Limb (tissue), 2 donors: ENCODE results near the gene CST9.

Experiments
- DNase-seq, 2 donors: peaks; one replicate each; pipeline ENCODE4 v3.0.0-alpha.2; 2016; ENCODE audit errors: extremely low spot score in 2 of 2

CST9 gene, protein sequence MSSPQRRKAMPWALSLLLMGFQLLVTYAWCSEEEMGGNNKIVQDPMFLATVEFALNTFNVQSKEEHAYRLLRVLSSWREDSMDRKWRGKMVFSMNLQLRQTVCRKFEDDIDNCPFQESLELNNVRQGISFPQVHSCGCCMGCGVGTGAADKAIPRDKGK

DNA sequence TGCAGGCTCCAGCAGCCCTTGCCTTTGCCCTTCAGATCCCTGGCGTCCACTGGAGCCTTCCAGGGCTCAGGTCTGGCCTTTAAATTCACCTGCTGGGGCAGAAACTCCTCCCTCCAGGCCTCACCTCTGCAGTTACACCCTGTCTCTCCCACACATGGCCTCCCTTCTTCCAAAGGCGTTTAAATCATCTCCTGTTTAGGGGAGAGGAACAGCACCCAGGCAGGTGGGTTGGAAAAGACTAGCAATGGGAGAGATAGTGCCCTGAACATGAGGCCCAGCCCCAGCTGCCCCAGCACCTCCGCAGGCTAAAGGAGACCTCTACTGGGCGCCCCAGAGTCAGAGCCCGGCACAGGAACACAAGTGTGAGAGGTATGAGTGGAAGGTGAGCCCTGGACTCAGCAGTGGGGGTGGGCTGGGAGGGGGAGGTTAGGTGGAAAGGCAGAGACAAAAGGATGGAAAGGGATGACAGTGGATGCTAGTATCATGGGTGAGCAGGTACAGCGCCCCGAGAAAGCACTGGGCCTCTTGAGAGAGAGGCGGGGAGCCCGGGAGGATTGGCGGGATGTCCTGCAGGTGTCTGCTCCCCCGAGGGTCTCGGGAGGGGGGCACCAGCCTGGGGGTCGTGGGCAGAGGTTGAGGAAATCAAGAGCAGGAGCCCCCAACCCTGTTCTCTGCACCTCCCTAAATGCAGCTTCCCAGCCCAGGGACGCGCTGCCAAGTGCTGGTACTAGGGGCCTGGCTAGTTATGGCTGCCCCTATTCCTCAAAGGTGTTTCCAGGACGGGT lies at the start of gene CST9:
Gene CST9 (minus strand): TSS at position 51 of the 785 bp plus-strand sequence. CDS start 53 bp downstream, outside the sequence.
- DNase-seq = no peak

DNA sequence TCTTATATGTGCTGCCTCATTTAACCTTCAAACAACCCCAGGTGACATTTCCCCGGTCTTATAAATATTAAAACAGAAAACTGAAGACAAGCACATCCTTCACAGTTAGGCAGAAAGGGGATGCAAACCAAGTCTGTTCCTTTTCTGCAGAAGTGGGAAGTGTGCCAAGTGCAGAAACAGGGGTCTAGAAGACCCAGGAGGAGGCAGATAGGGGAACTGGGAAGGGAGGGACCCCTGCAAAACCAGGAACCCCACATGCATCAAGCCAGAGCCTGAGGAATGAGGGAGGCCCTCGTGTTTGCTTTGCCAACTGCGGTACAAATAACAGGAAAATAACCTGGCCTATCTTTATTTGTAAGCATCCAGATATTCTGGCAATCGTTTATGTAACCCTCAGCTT lies 49.0 kb upstream of the CST9 start:
- no peak for DNase-seq

DNA sequence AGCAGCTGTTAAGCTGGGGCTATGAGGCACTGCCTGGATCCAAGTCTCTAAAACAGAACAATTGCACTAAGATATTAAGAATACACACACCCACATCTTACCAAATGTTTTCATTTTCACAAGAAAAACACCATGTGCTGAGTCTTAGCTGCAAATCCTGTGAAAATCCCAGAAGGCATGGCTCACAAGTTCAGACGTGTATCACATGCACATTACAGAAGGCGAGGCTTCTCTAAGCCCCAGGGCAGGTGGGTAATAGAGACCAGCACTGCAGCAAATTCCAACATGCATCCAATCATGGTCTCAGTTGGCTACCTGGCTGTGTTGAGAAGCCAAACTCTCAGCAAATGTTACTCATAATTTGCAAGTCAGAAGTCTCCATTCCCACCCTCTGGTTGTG lies 48.3 kb upstream of the CST9 start:
- no peak for DNase-seq

DNA sequence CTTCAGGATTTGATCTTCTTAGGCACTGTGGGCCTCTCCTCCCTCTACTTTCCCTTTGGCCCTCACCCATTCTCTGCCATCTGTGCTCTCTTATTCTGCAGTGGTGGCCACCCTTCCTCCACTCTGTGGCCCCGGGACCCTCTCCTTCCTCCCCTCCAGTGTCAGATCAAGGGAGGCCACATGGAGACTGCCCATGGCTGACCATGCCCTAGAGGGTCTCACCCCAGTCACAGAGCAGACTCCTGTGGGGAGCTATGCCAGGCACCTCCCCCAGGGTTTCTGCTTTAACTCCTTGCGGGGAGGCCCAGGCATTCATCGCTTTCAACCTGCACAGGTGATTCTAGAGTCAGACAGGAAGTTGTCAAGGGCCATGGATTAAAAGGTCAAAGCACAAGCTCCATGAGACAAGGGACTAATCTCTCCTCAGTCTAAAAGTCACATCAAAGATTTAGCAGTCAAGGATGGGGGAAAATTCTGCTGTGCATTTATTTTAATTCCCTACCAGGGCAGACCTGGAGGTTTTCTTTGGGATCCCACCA lies 47.8 kb upstream of the CST9 start:
- DNase-seq = no peak

DNA sequence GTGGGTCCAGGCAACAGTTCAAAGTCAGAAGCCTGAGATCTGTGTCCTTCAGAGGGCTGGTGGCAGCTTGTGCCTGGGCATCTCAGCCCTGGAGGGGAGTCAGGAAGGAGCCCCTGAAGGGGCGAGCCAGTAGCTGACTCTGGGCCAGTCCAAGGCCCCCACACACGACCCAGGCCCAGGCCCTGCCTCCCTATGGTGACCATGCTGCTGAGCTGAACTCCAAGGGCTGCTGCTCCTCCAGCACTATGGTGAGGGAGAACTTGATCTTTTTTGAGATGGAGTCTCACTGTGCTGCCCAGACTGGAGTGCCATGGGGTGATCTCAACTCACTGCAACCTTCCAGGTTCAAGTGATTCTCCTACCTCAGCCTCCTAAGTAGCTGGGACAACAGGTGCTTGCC lies 47.2 kb upstream of the CST9 start:
- no peak for DNase-seq

DNA sequence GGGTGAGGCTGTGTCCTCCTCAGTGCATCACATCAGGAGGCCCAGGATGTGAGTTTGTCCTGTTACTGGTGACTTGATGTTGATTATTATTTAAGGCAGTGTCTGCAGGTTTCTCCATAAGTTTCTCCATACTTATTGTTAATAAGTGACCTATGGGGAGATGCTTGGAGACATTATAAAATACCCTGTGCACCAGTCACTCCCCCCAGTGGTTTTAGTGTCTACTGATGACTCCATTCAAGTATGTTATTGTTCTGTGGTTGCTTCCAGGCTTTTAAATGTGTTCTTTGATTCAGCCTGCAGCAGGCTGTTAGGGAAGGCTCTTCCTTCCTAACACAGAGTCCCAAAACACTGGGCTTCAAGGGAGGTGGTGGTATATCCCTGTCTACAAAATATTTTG lies 46.7 kb upstream of the CST9 start:
- no peak for DNase-seq

DNA sequence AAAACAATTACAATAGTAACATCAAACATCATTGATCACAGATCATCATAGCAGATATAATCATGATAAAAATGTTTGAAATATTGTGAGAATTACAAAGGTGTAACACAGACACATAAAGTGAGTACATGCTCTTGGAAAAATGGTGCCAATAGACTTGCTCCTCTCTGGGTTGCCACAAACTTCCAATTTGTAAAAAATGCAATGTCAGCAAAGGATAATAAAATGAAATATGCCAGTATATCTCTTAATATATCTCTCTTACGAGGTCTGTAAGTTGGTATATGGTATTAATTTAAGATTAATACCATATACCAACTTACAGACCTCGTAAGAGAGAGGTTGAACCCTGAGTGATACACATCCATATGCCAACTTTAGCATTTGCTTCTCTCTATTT lies 45.4 kb upstream of the CST9 start:
- no peak for DNase-seq

DNA sequence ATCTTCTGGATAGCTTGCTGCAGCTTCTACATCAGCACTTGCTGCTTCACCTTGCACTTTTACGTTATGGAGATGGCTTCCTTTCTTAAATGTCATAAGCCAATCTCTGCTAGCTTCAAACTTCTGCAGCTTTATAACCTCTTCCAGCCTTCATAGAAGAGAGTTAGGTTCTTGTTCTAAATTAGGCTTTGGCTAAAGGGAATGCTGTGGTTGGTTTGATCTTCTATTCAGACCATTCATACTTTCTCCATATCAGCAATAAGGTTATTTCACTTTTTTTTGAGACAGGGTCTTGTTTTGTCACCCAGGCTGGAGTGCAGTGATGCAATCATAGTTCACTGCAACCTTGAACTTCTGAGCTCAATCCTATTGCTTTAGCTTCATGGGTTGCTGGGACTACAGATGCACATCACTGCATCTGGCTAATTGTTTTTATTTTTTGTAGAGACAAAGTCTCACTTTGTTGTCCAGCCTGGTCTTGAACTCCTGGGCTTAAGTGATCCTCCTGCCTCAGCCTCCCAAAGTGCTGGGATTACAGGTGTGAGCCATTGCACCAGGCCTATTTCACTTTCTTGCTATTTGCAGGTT lies 44.2 kb upstream of the CST9 start:
- no peak for DNase-seq

DNA sequence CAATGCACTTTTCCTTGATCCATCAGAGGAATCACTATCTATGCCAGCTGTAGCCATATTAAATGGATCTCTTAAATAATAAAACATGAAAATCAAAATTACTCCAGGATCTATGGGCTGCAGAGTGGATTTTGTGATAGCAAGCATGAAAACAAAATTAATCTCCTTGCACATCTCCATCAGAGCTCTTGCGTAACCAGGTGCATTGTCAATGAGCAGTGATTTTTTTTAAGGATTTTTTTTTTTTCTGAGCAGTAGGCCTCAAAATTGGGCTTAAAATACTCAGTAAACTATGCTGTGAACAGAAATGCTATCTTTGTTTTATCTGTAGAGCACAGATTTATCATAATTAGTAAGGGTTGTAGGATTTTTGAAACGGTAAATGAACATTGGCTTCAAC lies 43.5 kb upstream of the CST9 start:
- no peak for DNase-seq

DNA sequence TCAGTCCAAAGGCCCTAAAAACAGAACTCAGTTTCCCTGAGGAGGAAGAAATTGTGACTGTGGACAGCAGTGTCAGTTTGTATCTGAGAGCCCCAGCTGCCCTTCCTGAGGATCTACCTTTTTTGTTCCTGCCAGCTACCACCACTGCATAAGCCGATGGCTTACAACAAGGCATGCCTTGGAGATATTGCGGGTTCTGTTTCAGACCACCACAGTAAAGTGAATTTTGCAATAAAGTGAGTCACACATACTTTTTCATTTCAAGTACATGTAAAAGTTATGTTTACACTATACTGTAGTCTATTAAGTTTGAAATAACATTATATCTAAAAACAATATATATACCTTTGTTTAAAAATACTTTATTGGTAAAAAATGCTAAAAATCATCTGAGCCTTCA lies 41.6 kb upstream of the CST9 start:
- no peak for DNase-seq

DNA sequence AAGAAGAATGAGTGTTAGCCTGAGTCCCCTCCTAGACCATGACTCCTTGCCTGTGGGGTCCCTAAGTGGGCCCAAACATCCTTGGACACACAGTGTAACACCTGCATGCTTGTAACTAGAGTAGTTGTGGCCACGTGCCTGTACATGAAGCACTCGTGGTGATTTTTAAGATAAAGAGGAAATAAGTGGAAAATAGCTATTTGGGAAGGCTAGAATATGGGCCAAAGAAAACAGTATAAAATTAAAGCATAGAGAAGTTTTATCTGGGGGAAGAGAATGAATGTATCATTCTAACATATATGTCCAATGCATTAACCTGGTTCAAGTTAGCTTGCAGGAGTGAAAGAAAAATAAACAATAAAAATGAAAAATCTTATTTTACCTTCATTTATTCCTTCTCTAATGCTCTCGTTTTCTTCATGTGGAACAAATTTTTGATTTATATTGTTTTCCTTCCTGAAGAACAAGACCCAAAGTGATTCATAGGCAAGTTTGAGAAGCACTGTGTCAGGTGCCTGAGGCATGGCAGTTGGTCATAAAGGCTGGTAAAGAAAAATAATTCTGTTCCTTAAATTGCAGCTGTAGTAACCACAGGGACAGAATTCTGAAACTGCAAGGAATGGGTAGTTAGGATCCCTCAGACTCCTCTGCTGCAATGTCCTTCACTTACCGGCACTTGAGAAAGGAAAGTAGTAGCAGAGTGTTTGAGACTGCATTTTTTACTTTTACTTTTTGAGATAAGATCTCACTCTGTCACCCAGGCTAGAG lies 40.6 kb upstream of the CST9 start:
- no peak for DNase-seq

DNA sequence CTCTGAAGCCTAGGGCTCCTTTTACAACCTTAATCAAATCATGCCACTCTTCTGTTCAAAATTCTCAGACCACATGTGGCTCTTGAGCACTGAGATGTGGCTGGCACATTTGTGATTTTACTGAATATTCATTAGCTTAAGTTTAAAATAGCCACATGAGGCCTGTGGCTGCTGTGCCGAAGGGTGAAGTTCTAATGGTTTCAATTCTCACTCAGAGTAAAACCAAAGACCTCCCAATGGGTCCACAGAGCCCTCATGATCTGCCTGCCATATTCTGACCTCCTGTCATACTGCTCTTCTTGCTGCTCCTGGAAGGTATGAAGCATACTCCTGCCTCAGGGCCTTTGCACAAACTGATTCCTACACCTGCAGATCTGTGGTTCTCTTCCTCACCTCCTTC lies 39.9 kb upstream of the CST9 start:
- no peak for DNase-seq

DNA sequence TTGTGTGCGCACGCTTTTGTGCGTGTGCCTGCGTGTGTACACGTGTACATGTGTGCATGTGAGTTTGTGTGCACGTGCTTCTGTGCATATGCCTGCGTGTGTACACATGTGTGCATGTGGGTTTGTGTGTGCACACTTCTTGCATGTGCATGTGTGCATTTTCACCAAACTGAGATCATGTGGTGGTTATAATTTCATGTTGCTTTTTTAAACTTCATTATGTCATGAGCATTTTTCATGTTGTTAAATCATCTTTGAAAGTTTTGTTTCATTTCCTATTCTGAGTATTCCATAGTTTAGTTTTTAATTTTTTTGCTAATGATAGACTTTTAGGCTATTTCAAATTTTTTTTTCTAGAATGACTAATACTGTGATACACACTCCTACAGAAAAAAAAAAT lies 38.4 kb upstream of the CST9 start:
- no peak for DNase-seq

DNA sequence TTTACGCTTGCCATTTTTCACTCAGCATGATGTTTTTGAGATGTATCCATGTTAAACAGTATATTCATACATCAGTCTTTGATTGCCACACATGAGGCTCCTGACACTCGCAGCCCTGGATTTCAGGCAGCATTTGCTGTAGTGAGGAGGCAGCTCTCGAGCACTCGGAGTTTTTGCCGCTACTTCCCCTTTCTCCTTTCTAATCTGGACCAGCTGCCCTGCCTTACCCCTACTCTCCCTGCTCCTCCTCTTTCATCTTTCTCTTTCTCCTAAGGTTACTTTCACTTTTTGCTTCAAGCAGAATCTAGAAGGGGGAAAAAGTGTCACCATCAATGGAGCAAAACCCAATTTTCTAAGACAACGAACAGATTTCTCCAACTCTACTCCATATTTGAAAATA lies 37.9 kb upstream of the CST9 start:
- DNase-seq = no peak

DNA sequence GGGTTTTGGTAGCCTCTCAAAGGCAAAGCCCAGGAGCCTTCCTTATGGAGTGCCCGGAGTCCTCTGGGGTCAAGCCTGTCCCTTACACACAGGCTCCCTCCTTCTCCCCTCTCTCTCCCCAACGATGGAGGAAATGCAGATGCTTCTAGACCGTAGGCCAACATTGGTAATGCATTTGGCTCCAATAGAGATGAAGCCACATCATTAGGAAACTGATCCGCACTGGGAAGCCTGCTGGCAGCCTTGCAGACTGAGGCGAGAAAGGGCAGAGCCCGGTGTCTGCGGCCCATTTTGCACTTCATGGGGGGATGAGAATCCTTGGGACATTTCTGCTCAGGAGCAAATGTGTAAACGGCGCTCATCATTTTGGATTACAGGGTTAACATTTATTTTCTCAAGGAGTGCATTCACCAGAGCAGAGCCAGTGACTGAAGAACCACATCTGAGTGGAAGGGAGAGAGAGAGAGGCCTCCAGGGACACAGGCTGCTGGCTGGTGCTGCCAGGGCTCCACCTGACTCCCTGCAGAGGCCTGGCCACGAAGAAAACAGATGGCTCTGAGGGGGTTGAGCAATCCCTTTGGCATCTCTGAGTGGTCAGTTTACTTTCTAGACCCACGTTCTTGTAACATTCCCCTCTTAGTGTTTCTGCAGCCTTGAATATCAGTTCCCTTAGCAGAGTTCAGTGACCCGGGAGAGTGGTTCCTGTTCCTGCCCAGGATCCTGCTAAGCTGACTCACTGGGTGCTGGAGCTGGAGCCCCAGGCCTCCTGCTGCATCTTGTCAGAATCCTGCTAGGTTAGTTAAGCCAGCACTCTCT lies 36.4 kb upstream of the CST9 start:
- DNase-seq = no peak

DNA sequence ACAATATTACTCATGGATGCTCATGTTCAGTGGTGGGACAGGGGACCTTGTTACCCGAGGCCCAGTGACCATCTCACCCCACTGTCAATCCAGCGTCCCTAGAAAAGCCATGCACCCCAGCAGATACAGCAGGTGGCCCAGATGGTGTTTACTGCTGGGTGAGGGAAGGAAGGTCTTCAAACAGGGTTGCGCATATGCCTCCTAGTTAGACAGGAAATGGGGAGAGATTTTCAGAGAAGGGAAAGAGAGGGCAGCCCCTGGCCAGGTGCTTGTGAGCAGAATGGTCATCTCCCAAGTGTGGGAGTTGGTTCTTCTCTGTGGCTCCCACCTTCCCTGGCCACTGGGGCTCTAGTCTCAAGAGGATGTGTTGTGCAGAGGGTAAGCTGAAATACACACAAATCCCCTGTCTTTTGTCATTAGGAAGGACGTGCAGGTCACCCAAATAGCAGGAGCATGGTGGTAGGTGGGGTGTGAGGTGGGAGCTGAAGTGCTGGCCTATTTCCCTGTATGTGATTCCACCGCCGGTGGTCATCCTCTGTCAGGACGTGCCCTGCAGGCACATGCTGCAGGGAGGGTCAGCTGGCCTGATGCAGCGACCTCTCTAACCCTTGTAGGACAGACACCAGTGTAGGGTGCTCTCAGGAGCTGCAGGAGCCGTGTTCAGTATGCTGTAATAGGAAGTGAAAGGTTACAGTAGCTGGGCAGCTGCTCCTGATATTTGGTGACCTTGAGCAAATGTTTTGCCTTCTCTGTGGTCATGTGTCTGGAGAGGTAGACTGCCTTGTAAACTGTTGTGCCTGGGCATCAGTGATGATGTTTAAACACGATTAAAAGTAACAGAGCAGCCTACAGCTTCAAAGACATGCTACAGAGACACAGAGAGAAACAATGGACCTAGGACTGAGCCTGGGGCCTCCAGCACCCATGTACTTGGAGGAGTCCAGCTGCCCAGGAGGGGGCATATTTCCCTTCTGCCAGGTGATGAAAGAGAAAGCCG lies 35.3 kb upstream of the CST9 start:
- no peak for DNase-seq

DNA sequence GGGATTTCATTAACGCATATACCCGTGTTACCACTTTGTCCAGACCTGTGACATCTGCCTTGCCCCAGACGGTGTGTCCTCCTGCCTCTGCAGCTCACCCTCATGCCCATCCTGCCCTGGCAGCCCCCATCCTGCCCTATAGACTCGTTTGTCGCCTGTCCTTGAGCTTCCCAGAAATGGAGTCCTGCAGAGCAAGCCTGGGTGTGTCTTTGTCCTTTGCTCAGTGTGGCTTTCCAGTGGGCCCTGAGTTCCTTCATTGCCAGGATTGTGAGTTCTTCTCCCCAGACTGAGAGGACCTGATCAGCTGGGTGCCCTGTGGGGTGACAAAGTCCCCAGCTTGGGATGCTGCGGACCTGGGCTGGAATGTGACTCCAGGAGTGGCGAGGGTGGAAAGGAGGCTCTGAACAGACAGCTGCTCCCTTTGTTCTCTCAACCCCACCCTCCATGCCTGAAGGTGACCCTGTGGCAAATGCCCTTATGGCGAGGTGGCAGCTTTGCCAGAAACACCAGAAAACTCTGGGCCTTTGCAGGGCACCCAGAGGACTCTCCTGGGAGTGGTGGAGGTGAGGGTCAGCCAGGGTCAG lies 34.4 kb upstream of the CST9 start:
- DNase-seq = no peak

DNA sequence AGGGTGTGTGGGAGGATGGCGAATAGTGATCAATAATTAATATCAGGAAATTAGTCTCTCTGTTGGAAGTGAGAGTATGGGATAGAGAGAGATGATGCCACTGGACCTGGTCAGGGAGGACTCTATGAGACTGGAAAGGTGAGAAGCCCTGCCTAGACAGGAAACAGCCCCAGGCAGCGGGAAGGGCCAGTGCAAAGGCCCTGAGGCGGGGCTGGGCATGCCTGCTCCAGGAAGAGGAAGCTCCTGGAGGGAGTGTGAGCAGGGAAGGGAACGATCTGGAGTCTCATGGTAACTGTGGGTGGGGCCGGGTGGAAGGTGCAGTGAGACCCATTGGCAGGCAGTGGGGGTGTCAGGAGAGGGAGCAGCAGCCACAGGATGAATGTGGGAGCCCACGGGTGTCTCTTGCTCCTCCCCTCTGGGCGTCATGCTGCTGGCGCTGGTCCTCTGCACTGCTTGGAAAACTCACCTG lies 33.8 kb upstream of the CST9 start:
- no peak for DNase-seq

DNA sequence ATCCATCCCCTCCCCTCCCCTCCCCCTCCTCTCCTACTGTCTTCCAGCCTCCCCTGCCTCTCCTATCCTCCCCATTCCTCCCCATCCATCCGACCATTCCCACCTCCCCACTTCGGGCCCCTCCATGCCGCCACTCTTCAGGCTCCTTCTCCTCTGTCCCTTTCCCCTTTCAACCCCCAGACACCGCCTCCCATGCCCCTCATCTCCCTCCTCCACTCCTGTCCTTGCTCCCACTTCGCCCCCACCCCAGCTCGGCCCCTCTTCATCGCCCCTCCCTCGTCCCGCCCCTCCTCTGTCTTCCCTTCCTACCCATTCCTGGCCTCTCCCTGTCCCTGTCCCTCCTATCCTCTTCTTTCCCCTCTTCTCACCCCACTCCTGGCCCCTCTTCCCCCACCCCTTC lies 32.6 kb upstream of the CST9 start:
- no peak for DNase-seq
